NCI-H460 (cell line): ENCODE results near the gene PRSS56. TPM values are rescaled to one million over a fixed set of nuclear protein-coding genes. Genes with fewer than 3 reads are reported as not detected.
A peak's percentile ranks its signal among the peaks of the same experiment; 100 is the strongest.

Source experiments
- DNase-seq: peaks from one replicate; pipeline ENCODE4 v3.0.0-alpha.2; 2016; ENCODE audit warnings: low read depth; ENCODE audit errors: extremely low read depth
- polyA plus RNA-seq: library from polyadenylated mRNA; depleted of rRNA; stranded (reverse); fragments of >200 nt; gene quantifications from 2 replicates; pipeline ENCODE4 v1.2.3, GENCODE V29; 2014; cell fraction: nucleus; rRNA removed
- total RNA-seq: library from RNA; depleted of rRNA; stranded (reverse); fragments of >200 nt; shearing (Covaris generic); gene quantifications from 2 replicates; pipeline ENCODE4 v1.2.3, GENCODE V29; 2014; rRNA removed

PRSS56 gene
- total RNA-seq, result not detected in 2 replicates
- polyA plus RNA-seq, result not detected in 2 replicates

DNA sequence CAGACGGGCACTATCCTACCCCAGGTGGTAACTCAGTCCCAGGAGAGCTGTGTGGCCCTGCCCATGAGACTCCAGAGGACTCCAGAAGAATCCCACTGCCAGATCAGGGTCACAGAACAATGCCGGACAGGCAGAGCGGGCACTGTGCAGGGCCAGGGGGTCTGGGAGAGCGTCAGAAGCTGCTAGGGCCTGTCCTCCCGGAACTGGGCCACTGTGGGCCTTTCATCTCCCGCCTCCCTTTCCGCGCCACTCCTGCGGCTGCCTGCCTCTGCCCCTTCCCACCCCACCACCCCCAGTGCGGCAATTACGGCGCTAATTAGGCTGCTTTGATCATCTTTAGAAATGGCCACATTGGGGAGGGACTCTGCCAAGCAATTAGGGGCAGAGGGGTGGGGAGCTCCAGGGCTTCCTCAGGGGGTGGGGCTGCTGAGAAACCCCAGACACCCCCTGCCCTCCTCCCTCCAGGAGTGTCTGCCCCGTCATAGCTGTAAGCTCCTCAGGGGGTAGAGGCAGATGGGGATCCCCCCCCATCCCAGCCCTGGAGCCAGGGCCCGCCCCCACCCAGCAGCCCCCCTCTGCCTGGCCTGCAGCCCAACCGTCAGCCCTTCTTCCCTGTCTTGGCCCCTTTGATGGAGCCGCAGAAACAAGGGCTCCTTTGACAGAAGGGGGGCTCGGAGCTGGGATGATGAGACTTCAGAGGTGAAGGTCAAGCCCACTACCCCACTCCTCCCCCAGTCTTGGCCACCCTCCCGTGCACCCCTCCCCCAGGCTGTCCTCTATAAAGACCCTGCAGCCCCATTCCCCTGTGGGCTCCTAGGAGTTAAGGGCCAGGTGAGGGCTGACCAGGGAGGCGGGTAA lies at the start of gene PRSS56:
PRSS56 (plus strand) TSS at position 808 of the 858 bp plus-strand sequence. CDS start 211 bp downstream, outside the sequence.
- DNase-seq, result no peak

DNA sequence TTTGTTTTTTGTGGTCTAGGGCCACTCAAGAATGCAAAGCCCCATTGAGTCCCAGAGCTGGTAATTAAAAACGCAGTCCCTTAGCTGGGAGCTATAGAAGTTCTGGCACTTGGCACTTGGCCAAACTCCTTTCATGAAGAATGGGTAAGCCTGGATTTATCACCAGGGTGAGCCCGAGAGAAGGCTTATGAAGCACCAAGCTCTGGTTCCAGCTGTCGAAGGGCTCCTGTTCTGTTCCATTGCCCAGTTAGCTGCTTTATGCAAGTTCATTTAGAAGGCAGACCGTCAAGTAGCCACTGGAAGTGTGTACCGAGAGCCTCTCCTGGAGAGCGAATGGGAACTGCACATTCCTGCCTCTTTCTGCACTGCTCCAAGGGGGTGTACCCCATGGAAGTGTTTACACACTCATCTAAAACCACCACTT lies 46.7 kb upstream of the PRSS56 start:
- peak; percentile 12 for DNase-seq

DNA sequence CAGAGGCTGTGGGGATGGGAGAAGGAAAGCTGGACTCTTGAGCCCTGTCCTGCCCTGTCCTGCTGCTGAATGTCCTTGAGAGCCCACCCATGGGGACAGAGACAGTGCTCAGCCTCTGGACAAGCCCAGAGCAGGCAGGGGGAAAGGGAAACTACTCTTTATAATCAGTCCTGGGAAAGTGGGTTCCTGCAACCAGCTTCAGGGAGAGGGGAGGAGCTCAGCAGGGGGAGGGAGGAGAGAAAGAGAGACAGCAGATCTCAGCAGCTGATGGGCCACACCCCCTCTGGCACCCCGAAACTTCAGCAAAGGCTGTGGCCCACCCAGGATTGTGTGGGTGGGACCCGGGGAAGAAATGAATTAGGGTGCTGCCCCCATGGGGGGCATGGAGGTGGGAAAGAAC lies 44.1 kb upstream of the PRSS56 start:
- no peak for DNase-seq

DNA sequence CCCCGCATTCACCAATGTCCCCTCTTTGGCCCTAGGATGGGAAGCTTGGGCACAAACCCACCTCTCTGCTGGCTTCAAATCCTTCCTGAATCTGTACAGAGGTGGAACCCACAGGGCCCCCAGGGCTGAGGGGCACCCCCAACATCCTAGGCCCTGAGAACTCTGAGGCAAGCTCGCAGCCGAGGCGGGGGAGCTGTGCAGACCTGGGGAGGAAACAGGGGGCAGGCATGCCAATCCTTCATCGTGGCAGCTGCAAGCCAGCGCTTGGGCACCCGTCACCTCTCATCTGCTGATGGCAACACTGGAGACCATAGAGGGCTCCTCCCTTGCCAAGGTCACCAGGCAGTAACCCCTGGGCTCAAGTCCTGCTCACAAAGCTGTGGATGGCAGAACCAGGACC lies 43.4 kb upstream of the PRSS56 start:
- DNase-seq, result no peak

DNA sequence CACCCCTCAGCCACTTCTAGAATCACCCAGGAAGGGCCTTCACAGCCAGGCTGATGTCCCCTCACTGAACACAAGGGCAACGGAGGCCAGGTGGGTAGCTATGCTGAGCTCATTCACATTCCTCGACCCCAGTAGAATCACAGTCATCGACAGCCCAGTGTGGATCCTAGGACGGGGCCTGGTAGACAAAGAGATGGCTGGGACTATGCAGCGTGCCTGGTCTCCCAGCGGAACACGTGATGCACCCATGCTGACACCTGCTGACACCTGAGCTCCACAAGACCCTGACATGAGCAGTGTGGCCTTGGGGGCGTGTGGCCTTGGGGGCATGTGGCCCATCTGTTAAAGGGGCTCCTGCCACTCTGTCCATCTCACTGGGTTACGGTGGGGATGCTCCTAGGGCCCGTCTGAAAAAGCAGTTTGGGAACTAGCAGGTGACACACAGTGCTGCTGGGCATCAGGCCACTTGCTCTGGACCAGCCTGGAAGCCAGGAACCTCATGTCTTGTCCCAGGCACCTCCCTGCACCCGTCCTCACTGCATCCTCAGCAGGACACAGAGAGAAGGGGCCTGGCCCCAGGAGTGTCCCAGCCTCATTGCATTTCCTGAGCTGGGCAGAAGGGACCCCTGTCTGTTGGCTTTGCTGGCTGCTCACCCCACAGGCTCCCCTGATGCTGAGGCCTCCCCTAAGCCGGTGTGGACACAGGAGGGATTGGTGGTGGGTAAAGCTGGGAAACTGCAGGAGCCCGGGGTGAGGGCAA lies 42.3 kb upstream of the PRSS56 start:
- DNase-seq, result no peak

DNA sequence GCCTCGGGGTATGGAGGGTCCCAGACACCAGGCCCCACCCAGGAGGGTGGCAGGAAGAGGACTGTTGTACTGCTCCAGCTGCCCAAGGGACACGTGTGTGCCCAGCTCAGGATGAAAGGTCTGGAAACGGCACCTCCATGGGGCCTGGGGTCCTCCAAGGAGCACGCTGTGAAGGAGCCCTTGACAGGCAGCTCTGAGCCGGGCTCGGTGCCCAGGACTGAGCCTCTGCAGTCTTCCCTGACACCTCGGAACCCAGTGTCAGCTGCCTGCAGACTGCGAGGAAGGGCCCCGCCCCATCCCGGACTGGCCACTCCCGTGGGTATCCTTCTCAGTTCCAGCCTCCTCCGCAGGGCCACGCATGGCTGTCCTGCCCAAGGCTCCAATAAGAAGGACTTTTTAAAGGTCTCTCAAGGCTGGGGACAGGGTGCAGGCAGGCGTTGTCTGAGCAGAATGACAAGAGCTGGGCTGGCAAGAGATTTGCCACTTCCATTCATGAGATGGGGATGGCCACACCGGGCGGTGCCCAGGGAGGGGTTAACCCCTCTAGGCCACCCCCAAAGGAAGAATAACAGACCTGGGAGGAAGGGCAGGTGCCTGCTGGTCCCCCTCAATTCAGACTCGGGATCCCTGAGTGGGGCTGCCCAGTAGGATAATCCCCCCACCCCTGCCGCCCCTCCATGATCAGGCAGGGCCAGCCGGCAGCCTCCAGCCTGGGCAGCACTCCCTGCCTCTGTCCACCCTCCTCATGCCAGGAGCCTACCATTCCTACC lies 41.4 kb upstream of the PRSS56 start:
- no peak for DNase-seq

DNA sequence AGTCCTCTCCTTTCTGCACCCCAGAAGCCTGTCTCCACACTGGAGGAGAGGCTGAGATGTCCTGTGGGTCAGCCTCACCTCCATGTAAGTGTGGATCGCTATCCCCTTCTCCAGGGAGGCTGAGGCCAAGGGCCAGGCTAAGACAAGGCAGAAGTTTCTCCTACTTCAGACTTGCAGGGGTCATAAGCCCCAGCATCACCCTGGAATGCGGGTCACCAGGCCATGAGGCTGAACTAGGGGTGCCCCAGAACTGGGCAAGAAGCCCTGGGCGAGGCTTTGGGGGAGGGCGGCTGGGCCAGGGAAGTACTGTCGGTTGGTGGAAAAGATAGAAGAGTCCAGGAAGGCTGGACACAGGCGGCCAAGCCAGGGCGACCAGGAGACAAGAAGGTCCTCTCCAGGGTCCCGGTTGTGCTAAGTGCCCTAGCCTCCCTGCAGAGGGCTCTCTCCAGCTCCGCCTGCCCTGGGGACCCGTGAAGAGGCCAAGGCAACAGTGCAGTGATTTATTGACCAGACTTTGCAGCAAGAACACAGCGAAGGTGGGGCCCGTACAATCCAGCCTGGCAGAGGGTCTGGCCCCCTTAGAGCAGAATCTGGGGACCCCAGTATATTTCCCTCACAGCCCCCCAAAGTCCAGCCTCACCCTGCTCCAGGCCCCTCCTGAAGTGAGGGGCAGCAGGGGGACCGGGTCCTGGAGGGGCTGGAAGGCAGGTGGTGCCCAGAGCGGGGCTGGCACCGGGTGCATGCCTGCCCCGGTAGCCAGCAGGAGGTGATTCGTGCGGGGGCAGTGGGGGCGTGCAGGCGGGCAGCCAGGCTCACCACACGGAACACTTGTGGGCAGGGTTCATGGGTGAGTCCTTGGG lies 40.6 kb upstream of the PRSS56 start:
- DNase-seq, result no peak

DNA sequence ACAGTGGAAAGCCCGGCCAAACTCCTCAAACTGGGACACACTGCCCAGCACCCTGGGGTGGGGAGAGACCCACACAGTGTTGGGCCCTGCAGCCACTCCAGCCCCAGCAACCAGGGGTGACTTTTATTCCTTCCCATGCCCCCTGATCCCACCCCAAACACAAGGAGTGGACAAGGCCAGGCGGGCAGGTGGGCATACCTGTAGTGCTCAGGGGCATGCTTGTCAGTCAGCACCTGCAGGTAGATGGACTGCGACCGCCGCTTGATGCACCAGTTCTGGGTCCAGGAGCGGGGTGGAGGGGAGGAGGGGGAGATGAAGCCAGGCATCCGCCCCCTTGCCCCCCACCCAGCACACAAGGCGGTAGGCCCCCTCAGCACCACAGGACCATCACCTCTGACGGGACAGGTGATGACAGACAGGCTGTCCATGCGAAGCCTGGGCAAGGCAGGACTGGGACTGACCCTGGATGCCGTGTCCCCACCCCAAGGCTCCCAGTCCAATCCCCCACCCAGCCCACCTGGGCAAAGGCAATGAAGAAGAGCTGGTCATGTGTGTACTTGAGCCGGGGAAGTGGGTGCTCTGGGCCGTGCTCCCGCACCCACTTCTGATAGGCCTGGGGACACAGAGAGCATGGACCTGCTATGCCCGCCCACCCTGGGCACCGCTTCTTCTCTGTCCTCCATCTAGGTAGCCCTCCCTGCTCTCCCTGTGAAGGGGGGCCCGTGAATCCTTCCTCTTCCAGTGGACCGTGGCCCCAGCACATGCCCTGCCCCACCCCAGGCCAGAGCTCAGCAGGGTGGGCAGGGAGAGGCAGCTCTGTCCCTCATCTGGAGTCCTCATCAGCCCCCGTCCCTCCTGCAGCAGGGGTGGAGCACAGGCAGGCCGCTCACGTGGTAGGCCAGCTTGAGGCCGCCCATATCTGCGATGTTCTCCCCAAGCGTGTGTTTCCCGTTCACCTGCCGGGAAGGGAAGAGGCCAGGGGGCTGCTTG lies 39.7 kb upstream of the PRSS56 start:
- no peak for DNase-seq

DNA sequence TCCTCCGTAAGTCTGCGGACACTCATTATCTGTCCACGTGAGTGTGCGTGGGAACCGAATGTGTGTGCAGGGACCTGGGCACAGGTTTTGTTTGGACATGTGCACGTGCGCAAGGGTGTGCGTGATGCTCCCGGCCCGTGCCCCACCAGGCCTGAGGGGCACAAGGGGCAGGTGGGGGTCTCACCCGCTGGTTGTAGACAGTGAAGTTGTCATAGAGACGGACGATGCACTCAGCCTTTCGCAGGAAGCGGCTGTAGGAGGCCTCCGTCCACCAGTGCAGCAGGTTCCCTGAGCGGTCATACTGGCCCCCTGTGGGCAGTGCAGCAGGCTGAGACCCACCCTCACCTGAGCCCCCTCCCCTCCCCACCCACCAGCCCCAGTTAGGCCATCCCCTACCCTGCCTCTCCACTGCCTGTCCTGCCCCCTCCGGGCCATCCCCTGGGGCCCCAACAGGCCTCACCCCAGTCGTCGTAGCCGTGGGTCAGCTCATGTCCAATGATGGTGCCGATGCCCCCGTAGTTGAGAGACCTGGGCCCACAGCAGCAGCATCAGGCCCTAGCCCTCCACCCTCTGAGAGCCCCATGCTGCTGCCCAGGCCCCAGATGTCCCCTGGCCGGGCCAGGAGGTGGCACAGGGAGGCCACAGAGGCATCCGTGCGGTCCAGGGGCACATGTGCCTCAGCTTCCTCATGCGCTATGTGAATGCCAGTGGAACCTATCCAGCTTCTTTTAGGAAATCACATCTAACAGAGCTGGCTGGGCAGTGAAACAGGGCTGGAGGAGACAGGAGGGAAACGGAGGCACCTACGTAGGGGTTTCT lies 38.7 kb upstream of the PRSS56 start:
- DNase-seq, result no peak

DNA sequence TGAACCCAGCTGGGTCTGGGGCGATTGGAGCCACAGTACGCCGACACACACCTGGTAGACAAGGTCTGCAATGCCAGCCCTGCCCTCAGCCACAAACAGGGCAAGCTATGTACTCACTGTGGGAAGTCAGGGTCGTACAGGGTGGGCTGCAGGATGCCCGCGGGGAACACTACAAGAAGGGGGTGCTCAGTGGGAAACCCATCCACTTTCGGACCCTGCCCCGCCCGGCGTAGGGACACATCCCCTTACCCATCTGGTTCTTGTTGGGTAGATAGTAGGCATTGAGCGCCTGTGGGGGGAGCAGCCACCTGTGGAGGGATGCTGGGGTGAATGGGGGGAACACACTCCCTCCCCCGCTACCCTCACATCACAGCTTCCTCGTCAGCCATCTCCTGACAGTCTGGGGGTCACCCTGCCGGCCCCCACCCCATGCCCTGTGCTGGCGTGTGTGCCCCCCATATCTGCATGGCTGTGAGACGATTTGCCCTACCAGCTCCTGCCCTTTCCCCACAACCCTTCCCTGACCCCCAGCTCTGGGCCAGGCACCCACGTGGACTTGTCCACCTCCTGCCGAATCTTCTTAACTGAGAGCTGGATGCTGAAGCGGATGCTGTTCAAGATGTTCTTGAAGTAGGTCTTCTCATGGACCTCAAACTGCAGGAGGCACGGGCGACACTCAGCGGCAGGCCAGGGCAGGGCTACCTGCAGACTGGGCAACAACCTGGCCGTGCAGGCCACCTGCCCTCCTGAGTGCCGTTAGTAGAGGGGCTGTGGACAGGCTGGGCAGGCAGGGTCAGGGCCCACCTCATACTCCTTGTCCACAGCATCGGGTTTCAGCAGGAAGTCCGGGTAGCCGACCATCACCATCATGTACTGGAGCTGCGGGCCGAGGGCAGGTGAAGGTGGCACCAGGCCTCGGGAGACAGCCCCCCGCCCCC lies 37.6 kb upstream of the PRSS56 start:
- DNase-seq, result no peak

DNA sequence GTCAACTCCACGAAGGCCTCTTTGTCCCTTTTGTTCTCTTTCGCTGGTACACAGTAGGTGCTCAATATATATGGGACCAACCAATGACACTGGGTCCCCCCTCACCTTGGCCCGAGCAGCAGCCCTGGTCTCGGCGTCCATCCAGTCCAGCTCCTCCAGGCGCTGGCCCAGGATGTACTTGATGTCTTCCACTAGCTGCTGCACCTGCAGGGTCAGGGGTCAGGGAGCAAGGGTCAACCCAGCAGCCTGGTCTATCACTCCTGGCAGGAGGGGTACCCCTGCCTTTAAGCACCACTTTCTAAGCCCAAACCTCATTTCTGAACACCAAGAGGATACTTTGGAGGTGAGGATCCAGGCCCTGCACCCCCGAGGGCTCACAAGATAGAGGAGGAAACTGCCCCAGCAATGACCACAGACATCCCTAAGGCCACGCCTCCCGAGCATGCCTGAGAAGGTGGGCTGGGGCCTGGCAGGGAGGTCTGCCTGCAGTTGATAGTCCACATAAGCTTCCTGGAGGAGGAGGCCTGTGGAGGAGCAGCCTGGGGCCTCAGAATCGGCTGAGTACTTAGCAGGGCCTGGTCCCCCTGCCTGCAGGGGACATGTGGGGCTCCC lies 36.8 kb upstream of the PRSS56 start:
- DNase-seq, result no peak

DNA sequence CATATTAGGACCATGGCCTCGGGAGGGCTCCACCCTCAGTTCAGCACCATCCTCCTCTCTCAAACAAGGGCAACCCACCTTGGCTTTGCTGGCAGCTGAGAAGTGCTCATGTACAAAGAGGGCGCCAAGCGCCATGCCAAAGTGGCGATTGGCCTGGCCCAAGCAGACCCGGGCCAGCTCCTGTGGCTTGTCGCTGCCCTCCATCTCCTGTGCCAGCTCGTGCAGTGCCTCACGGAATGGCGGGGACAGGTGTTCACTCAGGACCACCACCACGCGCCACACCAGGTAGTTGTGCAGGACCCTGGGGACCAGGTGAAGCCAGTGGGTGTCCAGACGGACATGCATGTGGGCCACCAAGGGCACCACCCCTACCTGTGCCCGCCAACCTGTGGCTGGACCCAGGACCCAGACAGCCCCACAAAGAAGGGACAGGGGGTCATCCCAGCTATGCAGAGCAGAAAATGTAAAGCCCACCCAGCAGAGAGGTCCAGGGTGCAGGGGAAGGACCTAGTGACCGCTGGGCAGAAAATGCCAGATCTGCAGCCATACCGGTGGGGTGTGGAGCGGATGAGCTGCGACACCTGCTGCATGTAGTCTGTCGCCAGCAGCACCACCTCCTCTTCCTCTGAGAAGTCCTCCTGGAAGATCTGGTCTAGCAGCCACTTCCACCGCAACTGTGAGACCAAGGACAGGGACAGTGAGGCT lies 36.1 kb upstream of the PRSS56 start:
- no peak for DNase-seq

DNA sequence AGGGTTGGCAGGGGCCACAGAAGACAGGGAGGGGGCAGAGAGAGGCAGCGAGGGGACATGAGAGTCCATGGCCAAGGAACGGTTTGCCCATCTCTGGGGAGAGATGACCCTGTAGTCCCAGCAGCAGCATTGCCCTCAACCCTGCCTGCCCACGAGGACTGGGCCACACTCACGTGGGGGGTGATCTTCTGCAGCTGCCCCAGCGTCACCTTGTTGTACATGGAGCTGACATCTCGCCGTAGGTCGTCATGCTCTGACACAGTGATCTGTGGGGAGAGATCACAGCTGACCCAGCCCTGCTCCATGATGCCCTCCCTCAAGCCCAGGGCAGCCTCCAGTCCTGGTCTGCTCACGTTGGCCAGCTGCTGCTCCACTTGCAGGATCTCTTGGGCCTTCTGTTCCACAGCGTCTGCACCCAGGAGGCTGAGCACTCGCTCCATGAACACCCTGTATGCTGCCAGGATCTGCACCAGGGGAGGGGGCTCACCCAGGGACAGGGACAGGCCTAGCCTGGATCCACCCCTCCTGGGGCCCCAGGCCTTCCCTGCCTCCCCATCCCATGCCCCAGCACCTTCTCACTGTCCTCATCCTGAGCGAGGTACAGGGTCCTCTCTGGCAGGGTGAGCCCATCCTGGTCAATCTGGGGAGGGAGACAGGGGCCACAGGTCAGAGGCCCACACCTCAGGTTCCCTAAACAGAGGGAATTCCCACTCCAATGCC lies 35.4 kb upstream of the PRSS56 start:
- DNase-seq, result no peak

DNA sequence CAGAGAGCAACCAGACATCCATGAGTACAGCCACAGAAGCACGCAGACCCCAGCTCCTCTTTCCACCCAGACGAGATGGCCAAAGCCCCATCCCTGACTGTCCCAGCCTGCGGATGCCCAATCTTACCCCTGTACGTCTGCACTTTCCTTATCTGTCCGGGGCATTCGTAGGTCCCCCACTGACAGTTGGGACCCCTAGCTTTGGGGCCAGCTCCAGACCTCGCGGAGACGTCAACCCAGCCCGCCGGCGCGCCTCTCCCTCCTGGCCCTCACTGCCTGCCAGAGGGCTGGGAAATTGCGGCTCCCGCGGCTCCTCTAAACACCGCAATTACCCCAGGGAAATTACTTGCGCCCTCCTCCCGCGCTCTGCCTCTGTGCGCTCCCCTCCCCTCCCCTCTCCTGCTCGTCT lies 34.8 kb upstream of the PRSS56 start:
- DNase-seq, result no peak
